ENCODE data around the gene PRDM15.

PRDM15 gene

DNA sequence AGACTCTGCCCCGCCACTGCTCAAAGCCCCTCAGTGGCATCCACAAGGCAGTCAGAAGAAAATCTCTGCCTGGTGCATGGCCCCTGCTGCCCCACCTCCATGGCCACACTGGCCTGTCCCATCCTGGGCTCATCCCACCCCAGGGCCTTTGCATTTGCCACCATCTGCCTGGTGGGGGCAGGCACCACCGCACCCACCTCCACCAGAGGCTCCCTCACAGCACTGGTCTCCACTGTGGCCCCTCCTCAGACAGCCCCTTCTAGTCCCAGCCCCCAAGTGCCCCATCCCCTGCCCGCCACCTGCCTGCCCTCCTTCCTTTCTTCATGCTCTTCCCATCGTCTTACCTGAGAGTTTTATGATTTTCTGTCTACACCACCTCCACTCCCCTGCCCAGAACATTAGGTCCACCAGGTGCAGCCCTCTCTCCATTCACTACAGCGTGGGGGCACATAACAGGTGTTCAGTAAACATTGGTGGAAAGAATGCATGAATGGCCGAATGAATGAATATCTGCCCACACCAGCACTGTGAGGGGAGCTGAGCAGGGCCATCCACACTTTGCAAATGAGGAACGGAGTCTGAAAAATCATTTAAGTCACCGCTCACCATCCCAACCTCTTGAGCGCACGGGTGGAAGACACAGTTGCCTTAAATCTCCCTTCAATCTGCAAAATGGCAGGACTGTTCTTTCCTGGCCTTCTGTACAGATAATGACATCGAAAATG is 2.1 kb downstream of the PRDM15 start:
- POLR2A ChIA-PET = interaction anchor here (0.8 to 1.0 kb wide), 2 partner anchors 80 to 264 kb away, joined by 3 to 4 read pairs; no protein-coding TSS in a partner anchor
- CTCF ChIA-PET = interaction anchor here (0.6 to 2.5 kb wide), 10 partner anchors 10 to 593 kb away, joined by 3 to 15 read pairs (median 3); no protein-coding TSS in a partner anchor
- TF ChIP-seq CTCF (IDR thresholded peaks at IDR 0.05; ENCODE audit: insufficient read depth, low read length, missing control alignments) = no peak
- H3K4me3 ChIP-seq (ENCODE audit: low read depth, low read length) = no peak overlapping the region
- no peak for DNase-seq (ENCODE audit: low read depth, low spot score)

GRCh38 chr21:41876396-41876795 is 2.7 kb downstream of the PRDM15 start:
- H3K4me3 ChIP-seq (ENCODE audit: low read depth, low read length) = no peak overlapping the region
- ChIA-PET CTCF (interaction anchor here (0.7 to 1.4 kb wide), 3 partner anchors 29 to 264 kb away, joined by 3 read pairs; no protein-coding TSS in a partner anchor), POLR2A (no interaction called here)
- TF ChIP-seq CTCF (IDR thresholded peaks at IDR 0.05; ENCODE audit: insufficient read depth, low read length, missing control alignments) = no peak
- DNase-seq (ENCODE audit: low read depth, low spot score) = no peak

- ChIA-PET POLR2A (no interaction called here), CTCF (interaction anchor here (1.3 to 1.4 kb wide), 3 partner anchors 28 to 264 kb away, joined by 3 read pairs; no protein-coding TSS in a partner anchor)
- no peak overlapping the region for H3K4me3 ChIP-seq (ENCODE audit: low read depth, low read length)
- DNase-seq (ENCODE audit: low read depth, low spot score) = no peak
- TF ChIP-seq CTCF (IDR thresholded peaks at IDR 0.05; ENCODE audit: insufficient read depth, low read length, missing control alignments) = no peak
Measured at GRCh38 chr21:41875086-41875485, 4.1 kb downstream of the PRDM15 start.

- no peak for DNase-seq (ENCODE audit: low read depth, low spot score)
- ChIA-PET CTCF (interaction anchor here (1.4 kb wide), 2 partner anchors 242 to 263 kb away, joined by 3 read pairs; no protein-coding TSS in a partner anchor), POLR2A (no interaction called here)
- H3K4me3 ChIP-seq (ENCODE audit: low read depth, low read length) = no peak overlapping the region
- TF ChIP-seq CTCF (IDR thresholded peaks at IDR 0.05; ENCODE audit: insufficient read depth, low read length, missing control alignments) = no peak
Measured at GRCh38 chr21:41874611-41875010, 4.5 kb downstream of the PRDM15 start.

- CTCF ChIA-PET = interaction anchor here (1.7 kb wide), 1 partner anchor 244 kb away, joined by 10 read pairs; no protein-coding TSS in a partner anchor
- H3K4me3 ChIP-seq (ENCODE audit: low read depth, low read length) = no peak overlapping the region
- TF ChIP-seq CTCF (IDR thresholded peaks at IDR 0.05; ENCODE audit: insufficient read depth, low read length, missing control alignments) = no peak
- DNase-seq (ENCODE audit: low read depth, low spot score) = no peak
- POLR2A ChIA-PET = no interaction called here
Measured at GRCh38 chr21:41873426-41873825, 5.7 kb downstream of the PRDM15 start.

DNA sequence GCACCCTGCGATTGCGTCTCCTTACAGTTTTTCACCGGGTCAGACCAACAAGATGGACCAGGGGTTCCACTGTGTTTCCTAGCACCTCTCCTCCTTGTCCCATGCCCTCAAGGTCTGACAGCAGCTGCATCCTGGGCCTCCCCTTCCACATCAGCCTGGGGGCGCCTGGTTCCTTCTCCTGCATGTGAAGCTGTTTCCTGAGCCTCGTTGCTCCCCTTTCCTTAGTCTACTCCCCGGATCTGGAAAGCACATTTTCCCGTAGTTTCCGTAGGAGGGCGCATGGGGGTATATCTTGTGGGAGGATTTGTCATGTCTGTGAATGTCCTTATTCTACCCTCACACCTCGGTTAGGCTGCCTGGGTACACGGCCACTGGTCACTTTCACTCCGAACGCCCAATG is 6.1 kb downstream of the PRDM15 start:
- TF ChIP-seq CTCF (IDR thresholded peaks at IDR 0.05; ENCODE audit: insufficient read depth, low read length, missing control alignments) = peak; percentile 8
- ChIA-PET POLR2A (no interaction called here), CTCF (interaction anchor here (1.7 kb wide), 1 partner anchor 245 kb away, joined by 10 read pairs; no protein-coding TSS in a partner anchor)
- no peak overlapping the region for H3K4me3 ChIP-seq (ENCODE audit: low read depth, low read length)
- DNase-seq (ENCODE audit: low read depth, low spot score) = no peak

Data from AG04449 (cell line).